Osteocyte (in vitro differentiated cells): ENCODE data around the gene SECISBP2L. TPM values are rescaled to one million over a fixed set of nuclear protein-coding genes. Genes with fewer than 3 reads are reported as not detected.

Experiments used
- DNase-seq: peaks from one replicate; pipeline ENCODE4 v3.0.0; 2021; ENCODE audit warnings: mixed read lengths; ENCODE audit not compliant: unreplicated experiment; ENCODE audit errors: extremely low spot score
- H3K27ac Mint-ChIP-seq: one replicate; pipeline ENCODE4 v1.8.0; 2021; ENCODE audit warnings: mild to moderate bottlenecking, mixed read lengths; ENCODE audit not compliant: unreplicated experiment
- H3K27me3 Mint-ChIP-seq: one replicate; pipeline ENCODE4 v1.8.0; 2021; ENCODE audit warnings: mixed read lengths; ENCODE audit not compliant: unreplicated experiment
- H3K36me3 Mint-ChIP-seq: one replicate; pipeline ENCODE4 v1.8.0; 2021; ENCODE audit warnings: mixed read lengths; ENCODE audit not compliant: unreplicated experiment
- H3K4me1 Mint-ChIP-seq: one replicate; pipeline ENCODE4 v1.8.0; 2021; ENCODE audit warnings: mixed read lengths; ENCODE audit not compliant: unreplicated experiment
- H3K4me3 Mint-ChIP-seq: one replicate; pipeline ENCODE4 v1.8.0; 2021; ENCODE audit warnings: mild to moderate bottlenecking, moderate library complexity, mixed read lengths; ENCODE audit not compliant: unreplicated experiment
- H3K9me3 Mint-ChIP-seq: one replicate; pipeline ENCODE4 v1.8.0; 2021; ENCODE audit warnings: mixed read lengths; ENCODE audit not compliant: unreplicated experiment
- total RNA-seq: library from RNA; stranded (reverse); gene quantifications from 2 replicates; pipeline ENCODE4 v1.2.1, GENCODE V29; 2021
- TF ChIP-seq, protein P1 (sequence below): fragments of 200-600 bp; sonication (generic); IDR thresholded peaks from 2 replicates; pipeline ENCODE4 v1.5.0; 2021; ENCODE audit warnings: antibody characterized with exemption, mild to moderate bottlenecking, moderate library complexity

Gene SECISBP2L
- total RNA-seq, 1 donor from 2014 or later = 47.7 TPM

DNA sequence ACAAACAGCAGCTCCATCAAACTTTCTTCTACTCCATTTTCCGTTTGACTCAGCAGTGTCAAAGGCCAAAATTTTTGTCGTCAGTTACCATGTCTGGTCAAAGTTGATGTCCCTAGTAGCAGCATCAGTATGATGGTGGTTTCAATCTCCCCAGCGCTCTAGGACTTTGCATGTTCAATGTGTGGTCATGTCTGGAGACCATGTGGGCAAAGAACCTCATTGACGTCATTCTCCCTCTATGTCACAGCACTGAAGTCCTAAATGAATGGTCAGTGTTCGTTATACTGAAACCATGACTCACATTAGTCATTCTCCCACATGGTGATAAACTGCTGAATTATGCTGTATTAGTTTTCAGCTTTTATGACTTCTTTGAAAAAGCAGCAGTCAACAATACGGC lies 105.7 kb downstream of the SECISBP2L start:
- TF ChIP-seq, protein P1, sequence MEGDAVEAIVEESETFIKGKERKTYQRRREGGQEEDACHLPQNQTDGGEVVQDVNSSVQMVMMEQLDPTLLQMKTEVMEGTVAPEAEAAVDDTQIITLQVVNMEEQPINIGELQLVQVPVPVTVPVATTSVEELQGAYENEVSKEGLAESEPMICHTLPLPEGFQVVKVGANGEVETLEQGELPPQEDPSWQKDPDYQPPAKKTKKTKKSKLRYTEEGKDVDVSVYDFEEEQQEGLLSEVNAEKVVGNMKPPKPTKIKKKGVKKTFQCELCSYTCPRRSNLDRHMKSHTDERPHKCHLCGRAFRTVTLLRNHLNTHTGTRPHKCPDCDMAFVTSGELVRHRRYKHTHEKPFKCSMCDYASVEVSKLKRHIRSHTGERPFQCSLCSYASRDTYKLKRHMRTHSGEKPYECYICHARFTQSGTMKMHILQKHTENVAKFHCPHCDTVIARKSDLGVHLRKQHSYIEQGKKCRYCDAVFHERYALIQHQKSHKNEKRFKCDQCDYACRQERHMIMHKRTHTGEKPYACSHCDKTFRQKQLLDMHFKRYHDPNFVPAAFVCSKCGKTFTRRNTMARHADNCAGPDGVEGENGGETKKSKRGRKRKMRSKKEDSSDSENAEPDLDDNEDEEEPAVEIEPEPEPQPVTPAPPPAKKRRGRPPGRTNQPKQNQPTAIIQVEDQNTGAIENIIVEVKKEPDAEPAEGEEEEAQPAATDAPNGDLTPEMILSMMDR = no peak
- no peaks in the 10 kb centered on the region for H3K27me3 Mint-ChIP-seq
- DNase-seq = no peak
- H3K4me3 Mint-ChIP-seq = no peak overlapping the region
- peaks cover 32% of the 10 kb centered on the region for H3K4me1 Mint-ChIP-seq
- no peaks in the 10 kb centered on the region for H3K36me3 Mint-ChIP-seq
- peaks cover 3% of the 10 kb centered on the region for H3K9me3 Mint-ChIP-seq
- H3K27ac Mint-ChIP-seq = no peak overlapping the region

- Mint-ChIP-seq H3K9me3 (peaks cover 3% of the 10 kb centered on the region), H3K27ac (peak overlapping the region; percentile 36), H3K4me1 (peaks cover 36% of the 10 kb centered on the region), H3K4me3 (no peak overlapping the region), H3K27me3 (no peaks in the 10 kb centered on the region), H3K36me3 (no peaks in the 10 kb centered on the region)
- TF ChIP-seq, protein P1 = no peak
- DNase-seq = no peak
Observed at GRCh38 chr15:48939648-48940047, 106.6 kb downstream of the SECISBP2L start.

Other genes starting within 250 kb of the SECISBP2L start
- gene CEP152, start 235.4 kb downstream of the SECISBP2L start, total RNA-seq = 5.6 and 6.8 TPM in 2 replicates
- gene EID1, start 168.3 kb downstream of the SECISBP2L start, total RNA-seq = 168 and 185 TPM in 2 replicates
- 4.2 and 4.6 TPM in 2 replicates for gene SHC4, start 82.5 kb downstream of the SECISBP2L start, total RNA-seq
- gene COPS2, start 109.2 kb upstream of the SECISBP2L start, total RNA-seq = 68.2 and 69.1 TPM in 2 replicates
- 23.7 and 26.4 TPM in 2 replicates for gene GALK2, start 123.8 kb upstream of the SECISBP2L start, total RNA-seq